Stimulated activated CD4-positive, alpha-beta T cell treated with anti-CD3 and anti-CD28 coated beads, Interleukin-4, amount 100 ng/mL, for 24 hours (primary cell): ENCODE data around the gene ABHD10.
A peak's percentile ranks its signal among the peaks of the same experiment; 100 is the strongest.

ENCODE experiments used
- DNase-seq: peaks from one replicate; pipeline ENCODE4 v3.0.0-alpha.2; 2020

ABHD10 gene

GRCh38 chr3:111978583-111979433 lies at the start of gene ABHD10:
Gene ABHD10 (plus strand): TSS chr3:111979026. CDS start chr3:111979062, 36 bp downstream.
- peak; percentile 98 for DNase-seq

GRCh38 chr3:111929484-111929883 lies 49.3 kb upstream of the ABHD10 start:
- DNase-seq: no peak

GRCh38 chr3:111932946-111933345 lies 45.9 kb upstream of the ABHD10 start:
- no peak for DNase-seq

- no peak for DNase-seq
Observed at GRCh38 chr3:111936191-111936841, 42.5 kb upstream of the ABHD10 start.

- no peak for DNase-seq
Observed at GRCh38 chr3:111936967-111937366, 41.9 kb upstream of the ABHD10 start.

- DNase-seq: no peak
Observed at GRCh38 chr3:111937871-111938270, 41.0 kb upstream of the ABHD10 start.

- no peak for DNase-seq
Observed at GRCh38 chr3:111939873-111940272, 39.0 kb upstream of the ABHD10 start.

GRCh38 chr3:111943533-111943932 lies 35.3 kb upstream of the ABHD10 start:
- no peak for DNase-seq

- DNase-seq: no peak
Observed at GRCh38 chr3:111944372-111944771, 34.5 kb upstream of the ABHD10 start.

- DNase-seq: no peak
Observed at GRCh38 chr3:111947231-111947630, 31.6 kb upstream of the ABHD10 start.

- no peak for DNase-seq
Observed at GRCh38 chr3:111948786-111949185, 30.0 kb upstream of the ABHD10 start.

GRCh38 chr3:111949712-111950111 lies 29.1 kb upstream of the ABHD10 start:
- no peak for DNase-seq

GRCh38 chr3:111951032-111951431 lies 27.8 kb upstream of the ABHD10 start:
- DNase-seq: no peak

- DNase-seq: no peak
Observed at GRCh38 chr3:111952086-111952485, 26.7 kb upstream of the ABHD10 start.

GRCh38 chr3:111952866-111953450 lies 25.9 kb upstream of the ABHD10 start:
- DNase-seq: no peak

- no peak for DNase-seq
Observed at GRCh38 chr3:111954228-111954990, 24.4 kb upstream of the ABHD10 start.

GRCh38 chr3:111955876-111956275 lies 22.9 kb upstream of the ABHD10 start:
- DNase-seq: no peak

- DNase-seq: no peak
Observed at GRCh38 chr3:111956449-111956848, 22.4 kb upstream of the ABHD10 start.

GRCh38 chr3:111956995-111957734 lies 21.7 kb upstream of the ABHD10 start:
- DNase-seq: no peak

GRCh38 chr3:111961461-111962164 lies 17.2 kb upstream of the ABHD10 start:
- no peak for DNase-seq

GRCh38 chr3:111963424-111963823 lies 15.4 kb upstream of the ABHD10 start:
- no peak for DNase-seq

- DNase-seq: no peak
Observed at GRCh38 chr3:111965484-111965883, 13.3 kb upstream of the ABHD10 start.
